ENCODE results near the gene TOMM40.

Gene TOMM40

GRCh38 chr19:44943801-44944249 is 52.8 kb downstream of the TOMM40 start:
- Histone ChIP-seq H3K4me3 (ENCODE audit: low read length in 2 of 2) (no peak overlapping the region), H2BK120ac (ENCODE audit: low read depth, low read length) (no peak overlapping the region), H4K91ac (ENCODE audit: low read depth, low read length, poor library complexity) (no peak overlapping the region), H3K79me1 (ENCODE audit: low read depth, low read length) (peaks cover 4% of the 10 kb centered on the region), H2BK15ac (ENCODE audit: low read length) (no peak overlapping the region), H3K14ac (ENCODE audit: low read length) (no peak overlapping the region), H3K4me1 (ENCODE audit: control insufficient read depth in 2 of 2, insufficient read depth in 1 of 2, low read depth in 1 of 2, low read length in 2 of 2) (no peaks in the 10 kb centered on the region), H3K9me3 (replicated peaks in 1 of 2; ENCODE audit: control insufficient read depth in 2 of 2, insufficient read depth in 1 of 2, low read depth in 1 of 2, low read length in 2 of 2) (no peaks in the 10 kb centered on the region), H3K36me3 (replicated peaks in 1 of 2; ENCODE audit: control insufficient read depth in 2 of 2, insufficient read depth in 2 of 2, low read length in 2 of 2) (no peaks in the 10 kb centered on the region), H2BK12ac (ENCODE audit: low read length) (no peak overlapping the region), H3K23ac (ENCODE audit: low read depth, low read length, poor library complexity) (no peak overlapping the region), H2AK5ac (ENCODE audit: low read depth, low read length) (no peak overlapping the region), H3K27me3 (ENCODE audit: control insufficient read depth in 3 of 3, insufficient read depth in 3 of 3, low read depth in 1 of 3, low read length in 3 of 3) (no peaks in the 10 kb centered on the region), H3K9ac (ENCODE audit: low read depth, low read length, poor library complexity) (no peak overlapping the region), H3K27ac (replicated peaks; ENCODE audit: low read length) (no peak overlapping the region), H4K8ac (ENCODE audit: low read depth, low read length) (no peak overlapping the region), H3K18ac (ENCODE audit: low read length) (no peak overlapping the region), H2AFZ (ENCODE audit: low read length) (no peak overlapping the region), H3K4ac (ENCODE audit: low read length) (no peak overlapping the region), H3K4me2 (ENCODE audit: insufficient read depth, low read length, poor library complexity, severe bottlenecking) (no peak overlapping the region), H2BK5ac (ENCODE audit: low read length) (no peak overlapping the region)
- no peak for DNase-seq (ENCODE audit: low spot score)
- WGBS, 2 donors (ENCODE audit: extremely low coverage in 2 of 2, insufficient read length in 2 of 2, insufficient replicate concordance in 1 of 2) = no CpG with 5 or more reads among the region's 10 CpGs

- Histone ChIP-seq H3K14ac (ENCODE audit: low read length) (peak overlapping the region; percentile 1), H2BK120ac (ENCODE audit: low read depth, low read length) (no peak overlapping the region), H4K8ac (ENCODE audit: low read depth, low read length) (no peak overlapping the region), H4K91ac (ENCODE audit: low read depth, low read length, poor library complexity) (no peak overlapping the region), H3K36me3 (replicated peaks in 1 of 2; ENCODE audit: control insufficient read depth in 2 of 2, insufficient read depth in 2 of 2, low read length in 2 of 2) (peaks cover 3 to 5% of the 10 kb centered on the region in 2 donors), H3K4me3 (ENCODE audit: low read length in 2 of 2) (no peak overlapping the region), H3K9ac (ENCODE audit: low read depth, low read length, poor library complexity) (peak overlapping the region; percentile 12), H2BK5ac (ENCODE audit: low read length) (no peak overlapping the region), H3K18ac (ENCODE audit: low read length) (no peak overlapping the region), H3K9me3 (replicated peaks in 1 of 2; ENCODE audit: control insufficient read depth in 2 of 2, insufficient read depth in 1 of 2, low read depth in 1 of 2, low read length in 2 of 2) (no peaks in the 10 kb centered on the region), H3K4me1 (ENCODE audit: control insufficient read depth in 2 of 2, insufficient read depth in 1 of 2, low read depth in 1 of 2, low read length in 2 of 2) (no peaks in the 10 kb centered on the region), H3K23ac (ENCODE audit: low read depth, low read length, poor library complexity) (no peak overlapping the region), H3K4me2 (ENCODE audit: insufficient read depth, low read length, poor library complexity, severe bottlenecking) (no peak overlapping the region), H3K79me1 (ENCODE audit: low read depth, low read length) (no peaks in the 10 kb centered on the region), H2BK15ac (ENCODE audit: low read length) (no peak overlapping the region), H3K27me3 (ENCODE audit: control insufficient read depth in 3 of 3, insufficient read depth in 3 of 3, low read depth in 1 of 3, low read length in 3 of 3) (no peaks in the 10 kb centered on the region), H2BK12ac (ENCODE audit: low read length) (peak overlapping the region; percentile 82), H3K4ac (ENCODE audit: low read length) (no peak overlapping the region), H3K27ac (replicated peaks; ENCODE audit: low read length) (no peak overlapping the region), H2AK5ac (ENCODE audit: low read depth, low read length) (no peak overlapping the region), H2AFZ (ENCODE audit: low read length) (no peak overlapping the region)
- no CpG with 5 or more reads among the region's 13 CpGs for WGBS, 2 donors (ENCODE audit: extremely low coverage in 2 of 2, insufficient read length in 2 of 2, insufficient replicate concordance in 1 of 2)
- DNase-seq (ENCODE audit: low spot score) = no peak
These were observed 56.1 kb downstream of the TOMM40 start for GRCh38 chr19:44947041-44947581.

- H3K23ac ChIP-seq (ENCODE audit: low read depth, low read length, poor library complexity) = no peak overlapping the region
- H3K4me2 ChIP-seq (ENCODE audit: insufficient read depth, low read length, poor library complexity, severe bottlenecking) = no peak overlapping the region
- no CpG with 5 or more reads among the region's 5 CpGs for WGBS, 2 donors (ENCODE audit: extremely low coverage in 2 of 2, insufficient read length in 2 of 2, insufficient replicate concordance in 1 of 2)
- no peak overlapping the region for H4K91ac ChIP-seq (ENCODE audit: low read depth, low read length, poor library complexity)
- no peak overlapping the region for H2BK120ac ChIP-seq (ENCODE audit: low read depth, low read length)
- H3K9me3 ChIP-seq (replicated peaks in 1 of 2; ENCODE audit: control insufficient read depth in 2 of 2, insufficient read depth in 1 of 2, low read depth in 1 of 2, low read length in 2 of 2) = no peaks in the 10 kb centered on the region
- no peak overlapping the region for H2BK15ac ChIP-seq (ENCODE audit: low read length)
- H3K14ac ChIP-seq (ENCODE audit: low read length) = no peak overlapping the region
- H3K79me1 ChIP-seq (ENCODE audit: low read depth, low read length) = no peaks in the 10 kb centered on the region
- no peak overlapping the region for H3K18ac ChIP-seq (ENCODE audit: low read length)
- H3K27me3 ChIP-seq (ENCODE audit: control insufficient read depth in 3 of 3, insufficient read depth in 3 of 3, low read depth in 1 of 3, low read length in 3 of 3) = no peaks in the 10 kb centered on the region
- H3K4me1 ChIP-seq (ENCODE audit: control insufficient read depth in 2 of 2, insufficient read depth in 1 of 2, low read depth in 1 of 2, low read length in 2 of 2) = no peaks in the 10 kb centered on the region
- DNase-seq (ENCODE audit: low spot score) = no peak
- H3K4ac ChIP-seq (ENCODE audit: low read length) = no peak overlapping the region
- peak overlapping the region in 1 of 2 donors; percentile 50 for H3K4me3 ChIP-seq (ENCODE audit: low read length in 2 of 2)
- H2BK12ac ChIP-seq (ENCODE audit: low read length) = no peak overlapping the region
- no peak overlapping the region for H4K8ac ChIP-seq (ENCODE audit: low read depth, low read length)
- H3K27ac ChIP-seq (replicated peaks; ENCODE audit: low read length) = no peak overlapping the region
- H3K9ac ChIP-seq (ENCODE audit: low read depth, low read length, poor library complexity) = no peak overlapping the region
- peaks cover 3 to 5% of the 10 kb centered on the region in 2 donors for H3K36me3 ChIP-seq (replicated peaks in 1 of 2; ENCODE audit: control insufficient read depth in 2 of 2, insufficient read depth in 2 of 2, low read length in 2 of 2)
- H2AK5ac ChIP-seq (ENCODE audit: low read depth, low read length) = no peak overlapping the region
- H2AFZ ChIP-seq (ENCODE audit: low read length) = no peak overlapping the region
- no peak overlapping the region for H2BK5ac ChIP-seq (ENCODE audit: low read length)
These were observed 57.2 kb downstream of the TOMM40 start for GRCh38 chr19:44948237-44948636.

- DNase-seq (ENCODE audit: low spot score) = no peak
These were observed 57.8 kb downstream of the TOMM40 start for GRCh38 chr19:44948763-44949374.

More at GRCh38 chr19:44948763-44949374, 57.8 kb downstream of the TOMM40 start:
- Histone ChIP-seq H3K9ac (ENCODE audit: low read depth, low read length, poor library complexity) (no peak overlapping the region), H2BK15ac (ENCODE audit: low read length) (no peak overlapping the region), H3K23ac (ENCODE audit: low read depth, low read length, poor library complexity) (no peak overlapping the region), H3K4me2 (ENCODE audit: insufficient read depth, low read length, poor library complexity, severe bottlenecking) (no peak overlapping the region), H3K27ac (replicated peaks; ENCODE audit: low read length) (no peak overlapping the region), H2BK120ac (ENCODE audit: low read depth, low read length) (no peak overlapping the region), H2BK12ac (ENCODE audit: low read length) (no peak overlapping the region), H2AK5ac (ENCODE audit: low read depth, low read length) (no peak overlapping the region), H3K4me1 (ENCODE audit: control insufficient read depth in 2 of 2, insufficient read depth in 1 of 2, low read depth in 1 of 2, low read length in 2 of 2) (peaks cover 0 to 3% of the 10 kb centered on the region in 2 donors), H2BK5ac (ENCODE audit: low read length) (no peak overlapping the region), H3K4me3 (ENCODE audit: low read length in 2 of 2) (no peak overlapping the region), H4K8ac (ENCODE audit: low read depth, low read length) (no peak overlapping the region), H3K4ac (ENCODE audit: low read length) (no peak overlapping the region), H3K79me1 (ENCODE audit: low read depth, low read length) (no peaks in the 10 kb centered on the region), H3K36me3 (replicated peaks in 1 of 2; ENCODE audit: control insufficient read depth in 2 of 2, insufficient read depth in 2 of 2, low read length in 2 of 2) (peaks cover 3 to 5% of the 10 kb centered on the region in 2 donors), H3K27me3 (ENCODE audit: control insufficient read depth in 3 of 3, insufficient read depth in 3 of 3, low read depth in 1 of 3, low read length in 3 of 3) (no peaks in the 10 kb centered on the region), H4K91ac (ENCODE audit: low read depth, low read length, poor library complexity) (no peak overlapping the region), H2AFZ (ENCODE audit: low read length) (no peak overlapping the region), H3K9me3 (replicated peaks in 1 of 2; ENCODE audit: control insufficient read depth in 2 of 2, insufficient read depth in 1 of 2, low read depth in 1 of 2, low read length in 2 of 2) (no peaks in the 10 kb centered on the region), H3K14ac (ENCODE audit: low read length) (no peak overlapping the region), H3K18ac (ENCODE audit: low read length) (no peak overlapping the region)
- WGBS, 2 donors (ENCODE audit: extremely low coverage in 2 of 2, insufficient read length in 2 of 2, insufficient replicate concordance in 1 of 2) = no CpG with 5 or more reads among the region's 5 CpGs

All from neuronal stem cell (in vitro differentiated cells).